HFFc6 (cell line): ENCODE data around the gene TARDBP. TPM values are rescaled to one million over a fixed set of nuclear protein-coding genes. Genes with fewer than 3 reads are reported as not detected.
"Not testable (repeated sequence)": the region's sequence is repeated elsewhere in the genome, so short reads cannot be mapped to it uniquely, and the experiment has no call there.

ENCODE experiments used
- DNase-seq: peaks from one replicate; pipeline ENCODE4 v3.0.0-alpha.2; 2018
- H3K27ac Mint-ChIP-seq: 2 replicates; pipeline ENCODE4 v1.8.0; 2020; ENCODE audit warnings: mild to moderate bottlenecking, mixed read lengths
- H3K27me3 Mint-ChIP-seq: 2 replicates; pipeline ENCODE4 v1.8.0; 2021; ENCODE audit warnings: mild to moderate bottlenecking, moderate library complexity, mixed read lengths; ENCODE audit not compliant: insufficient read depth
- H3K36me3 Mint-ChIP-seq: 2 replicates; pipeline ENCODE4 v1.8.0; 2021; ENCODE audit warnings: low read depth, mixed read lengths
- H3K4me1 Mint-ChIP-seq: 2 replicates; pipeline ENCODE4 v1.8.0; 2020; ENCODE audit warnings: low read depth, mixed read lengths
- H3K4me3 Mint-ChIP-seq: 2 replicates; pipeline ENCODE4 v1.8.0; 2020; ENCODE audit warnings: mild to moderate bottlenecking, moderate library complexity, mixed read lengths
- H3K9me3 Mint-ChIP-seq: 2 replicates; pipeline ENCODE4 v1.8.0; 2020; ENCODE audit warnings: mild to moderate bottlenecking, mixed read lengths
- CTCF ChIP-seq: fragments of 200-600 bp; sonication (generic); IDR thresholded peaks from 2 replicates; pipeline ENCODE4 v1.5.0; 2021; ENCODE audit warnings: antibody characterized with exemption, mild to moderate bottlenecking
- total RNA-seq, 6 experiments: library from RNA; stranded (reverse); fragmentation: NEBNext Ultra II Directional; extraction: Animal tissue kit (Norgen Biotek cat#: 25700); gene quantifications; 2 replicates in 1 of 6; 3 replicates in 5 of 6; pipeline ENCODE4 v1.2.3, GENCODE V29; 2021

Gene TARDBP
- total RNA-seq, 6 experiments from 2014 or later: 133 to 178 (median 171) TPM

DNA sequence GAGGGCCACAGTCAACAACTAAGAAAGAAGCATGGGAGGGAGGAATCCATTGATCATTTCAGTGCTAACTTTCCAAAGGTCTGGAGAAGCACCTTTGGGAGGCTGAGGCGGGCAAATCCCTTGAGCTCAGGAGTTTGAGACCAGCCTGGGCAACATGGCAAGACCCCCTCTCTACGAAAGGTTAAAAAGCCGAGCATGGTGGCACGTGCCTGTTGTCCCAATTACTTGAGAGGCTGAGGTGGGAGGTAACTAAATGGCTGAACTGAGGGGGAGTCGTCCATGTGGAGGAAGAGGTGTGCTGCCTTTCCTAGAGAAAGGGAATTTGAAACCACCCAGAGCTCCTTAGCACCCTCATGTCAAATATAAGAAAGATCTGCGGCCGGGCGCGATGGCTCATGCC, 18.4 kb downstream of the TARDBP start:
- no peak for TF ChIP-seq CTCF
- Mint-ChIP-seq H3K27ac (no peak overlapping the region), H3K27me3 (peaks cover 2% of the 10 kb centered on the region)

DNA sequence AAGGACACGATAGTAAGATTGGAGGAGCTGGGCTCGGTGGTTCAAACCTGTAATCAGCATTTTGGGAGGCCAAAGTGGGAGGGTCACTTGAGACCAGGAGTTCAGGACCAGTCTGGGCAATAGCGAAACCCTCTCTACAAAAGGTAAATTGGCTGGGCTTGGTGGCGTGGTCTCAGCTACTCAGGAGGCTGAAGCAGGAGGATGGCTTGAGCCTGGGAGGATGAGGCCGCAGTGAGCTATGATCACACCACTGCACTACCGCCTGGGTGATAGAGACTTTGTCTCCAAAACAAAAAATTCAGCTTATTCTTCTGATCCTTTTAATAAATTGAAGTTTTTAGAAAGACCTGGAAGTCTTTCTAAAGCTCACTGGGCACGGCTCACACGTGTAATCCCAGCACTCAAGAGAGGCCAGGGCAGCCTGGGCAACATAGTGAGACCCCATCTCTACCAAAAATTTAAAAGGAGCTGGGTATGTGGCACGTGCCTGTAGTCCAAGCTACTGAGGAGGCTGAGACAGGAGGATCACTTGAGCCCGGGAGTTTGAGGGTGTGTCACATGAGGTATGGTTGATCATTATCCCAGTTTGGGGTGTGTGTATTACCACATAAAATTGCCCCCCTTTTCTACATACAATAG, 19.3 kb downstream of the TARDBP start:
- no peaks in the 10 kb centered on the region for H3K4me1 Mint-ChIP-seq
- H3K4me3 Mint-ChIP-seq: no peak overlapping the region
- H3K27me3 Mint-ChIP-seq: peaks cover 2% of the 10 kb centered on the region
- H3K27ac Mint-ChIP-seq: no peak overlapping the region
- TF ChIP-seq CTCF: no peak
- no peaks in the 10 kb centered on the region for H3K9me3 Mint-ChIP-seq
- peaks cover 23% of the 10 kb centered on the region for H3K36me3 Mint-ChIP-seq
- no peak for DNase-seq

More for the DNA sequence above, 18.4 kb downstream of the TARDBP start:
- no peaks in the 10 kb centered on the region for H3K9me3 Mint-ChIP-seq
- no peak overlapping the region for H3K4me3 Mint-ChIP-seq
- no peak for DNase-seq
- H3K4me1 Mint-ChIP-seq: no peaks in the 10 kb centered on the region
- H3K36me3 Mint-ChIP-seq: peaks cover 28% of the 10 kb centered on the region

DNA sequence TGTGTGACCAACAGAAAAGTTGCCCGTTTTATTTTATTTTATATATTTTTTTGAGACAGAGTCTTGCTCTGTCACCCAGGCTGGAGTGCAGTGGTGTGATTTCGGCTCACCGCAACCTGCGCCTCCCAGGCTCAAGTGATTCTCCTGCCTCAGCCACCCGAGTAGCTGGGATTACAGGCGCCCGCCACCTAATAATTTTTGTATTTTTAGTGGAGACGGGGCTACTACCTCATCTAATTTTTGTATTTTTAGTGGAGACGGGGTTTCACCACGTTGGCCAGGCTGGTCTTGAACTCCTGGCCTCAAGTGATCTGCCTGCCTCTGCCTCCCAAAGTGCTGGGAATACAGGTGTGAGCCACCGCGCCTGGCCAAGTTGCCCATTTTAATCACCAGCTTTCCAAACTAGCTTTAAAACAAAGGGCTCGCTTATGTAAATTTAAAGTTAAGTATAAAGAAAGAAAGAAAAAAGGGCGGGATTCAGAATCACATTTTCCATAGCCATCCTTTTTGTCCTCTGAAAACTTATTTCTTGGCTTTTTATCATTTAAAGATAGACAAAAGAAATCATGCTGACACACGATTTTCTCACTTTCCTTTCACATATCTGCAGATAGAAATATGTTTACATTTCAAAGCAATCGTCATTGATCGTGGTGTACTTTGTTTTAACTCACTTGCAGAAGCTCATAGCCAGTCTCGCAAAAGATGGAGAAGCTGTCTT, 24.7 kb downstream of the TARDBP start:
- DNase-seq, H3K4me1 Mint-ChIP-seq, H3K27ac Mint-ChIP-seq, H3K9me3 Mint-ChIP-seq, H3K36me3 Mint-ChIP-seq, H3K27me3 Mint-ChIP-seq: not testable (repeated sequence)
- H3K4me3 Mint-ChIP-seq: peak overlapping the region; percentile 16; the same call in 1 of the 2 replicates

DNA sequence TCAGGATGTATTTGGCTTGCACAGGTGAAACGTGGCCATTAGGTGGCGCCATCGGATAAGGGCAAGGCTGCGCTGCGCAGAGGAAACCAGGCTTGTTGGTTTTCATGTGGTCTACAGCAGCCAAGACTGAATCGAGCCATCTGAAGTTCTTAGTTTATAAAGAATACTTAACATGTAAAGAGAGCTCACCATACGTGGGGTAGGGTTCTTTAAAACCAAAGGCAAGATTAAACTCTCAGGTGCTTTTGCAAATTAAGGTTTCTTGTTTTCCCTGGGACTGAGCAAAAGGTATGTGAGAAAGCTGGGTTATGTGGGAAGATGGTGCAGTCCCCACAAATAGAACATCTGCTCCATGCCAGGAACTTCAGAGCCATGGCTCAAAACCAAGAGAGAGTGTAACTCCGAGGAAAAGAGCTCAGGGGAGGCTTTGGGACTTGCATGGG, 25.3 kb downstream of the TARDBP start:
- Mint-ChIP-seq H3K9me3 (no peaks in the 10 kb centered on the region), H3K36me3 (no peaks in the 10 kb centered on the region), H3K27ac (no peak overlapping the region), H3K4me3 (no peak overlapping the region; the same call in 1 of the 2 replicates), H3K4me1 (peaks cover 7% of the 10 kb centered on the region; the same call in 1 of the 2 replicates), H3K27me3 (peaks cover 5% of the 10 kb centered on the region; the same call in 1 of the 2 replicates)
- peak; percentile 74 for DNase-seq
- peak; percentile 97 for TF ChIP-seq CTCF

DNA sequence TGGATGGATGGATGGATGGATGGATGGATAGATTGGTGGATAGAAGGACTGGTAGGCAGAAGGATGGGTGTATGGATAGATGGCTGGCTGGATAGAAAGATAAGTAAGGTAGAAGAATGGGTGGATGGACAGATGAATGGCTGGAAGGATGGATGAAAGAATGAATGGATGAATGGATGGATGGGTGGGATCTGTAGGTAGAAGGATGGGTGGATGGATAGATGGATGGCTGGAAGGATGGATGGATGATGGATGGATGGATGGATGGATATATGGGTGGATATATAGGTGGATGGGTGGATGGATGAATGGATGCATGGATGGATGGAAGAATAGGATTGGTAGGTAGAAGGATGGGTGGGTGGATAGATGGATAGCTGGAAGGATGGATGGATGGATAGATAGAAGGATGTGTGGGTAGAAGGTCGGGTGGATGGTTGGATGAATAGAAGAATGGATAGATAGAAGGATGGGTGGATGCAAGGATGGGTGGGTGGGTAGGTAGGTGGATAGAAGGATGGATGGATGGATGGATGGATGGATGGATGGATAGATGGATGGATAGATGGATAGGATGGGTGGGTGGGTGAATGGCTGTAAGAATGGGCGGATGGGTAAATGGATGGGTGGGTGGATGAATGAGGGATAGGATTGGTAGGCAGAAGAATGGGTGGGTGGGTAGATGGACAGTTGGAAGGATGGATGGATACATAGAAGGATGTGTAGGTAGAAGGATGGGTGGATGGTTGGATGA, 27.1 kb downstream of the TARDBP start:
- Mint-ChIP-seq H3K4me3 (no peak overlapping the region), H3K27me3 (peaks cover 5% of the 10 kb centered on the region), H3K36me3 (no peaks in the 10 kb centered on the region), H3K9me3 (no peaks in the 10 kb centered on the region), H3K27ac (no peak overlapping the region), H3K4me1 (peaks cover 7% of the 10 kb centered on the region; the same call in 1 of the 2 replicates)
- no peak for TF ChIP-seq CTCF
- no peak for DNase-seq

DNA sequence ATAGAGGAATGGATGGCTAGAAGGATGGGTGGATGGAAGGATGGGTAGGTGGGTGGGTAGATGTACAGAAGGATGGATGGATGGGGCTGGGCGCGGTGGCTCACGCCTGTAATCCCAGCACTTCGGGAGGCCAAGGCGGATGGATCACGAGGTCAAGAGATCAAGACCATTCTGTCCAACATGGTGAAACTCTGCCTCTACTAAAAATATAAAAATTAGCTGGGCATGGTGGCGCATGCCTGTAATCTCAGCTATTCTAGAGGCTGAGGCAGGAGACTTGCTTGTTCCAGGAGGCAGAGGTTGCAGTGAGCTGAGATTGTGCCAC, 27.6 kb downstream of the TARDBP start:
- not testable (repeated sequence) for H3K27ac Mint-ChIP-seq, H3K36me3 Mint-ChIP-seq, H3K4me3 Mint-ChIP-seq, H3K4me1 Mint-ChIP-seq, DNase-seq, H3K9me3 Mint-ChIP-seq, H3K27me3 Mint-ChIP-seq
